Activated CD4-positive, alpha-beta T cell treated with anti-CD3 and anti-CD28 coated beads, Interleukin-2, amount 50 U/mL, for 48 hours (primary cell): ENCODE results near the gene GALNT9.

ENCODE experiments used
- DNase-seq, 2 experiments: peaks; one replicate each; pipeline ENCODE4 v3.0.0-alpha.2; 2020

The GALNT9 gene

DNA sequence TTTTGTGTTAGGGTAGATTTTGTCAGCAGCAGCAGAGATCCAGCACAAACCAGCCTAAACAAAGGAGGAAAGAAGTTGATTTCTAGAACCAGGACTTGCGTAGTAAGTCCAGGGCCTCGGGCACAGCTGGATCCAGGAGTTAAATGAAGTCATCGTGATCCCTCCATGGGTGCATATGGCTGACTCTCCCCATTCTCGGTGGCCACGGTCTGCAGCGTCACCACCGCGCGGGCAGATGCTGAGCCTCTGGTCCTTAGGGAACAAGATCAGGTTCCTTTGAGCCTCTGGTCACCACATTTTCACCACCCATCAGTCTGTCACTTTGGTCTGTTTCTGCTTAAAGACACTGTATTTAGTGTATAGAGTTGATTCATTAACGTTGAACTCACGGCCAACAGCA lies 14.8 kb upstream of the GALNT9 start:
- no peak for DNase-seq

DNA sequence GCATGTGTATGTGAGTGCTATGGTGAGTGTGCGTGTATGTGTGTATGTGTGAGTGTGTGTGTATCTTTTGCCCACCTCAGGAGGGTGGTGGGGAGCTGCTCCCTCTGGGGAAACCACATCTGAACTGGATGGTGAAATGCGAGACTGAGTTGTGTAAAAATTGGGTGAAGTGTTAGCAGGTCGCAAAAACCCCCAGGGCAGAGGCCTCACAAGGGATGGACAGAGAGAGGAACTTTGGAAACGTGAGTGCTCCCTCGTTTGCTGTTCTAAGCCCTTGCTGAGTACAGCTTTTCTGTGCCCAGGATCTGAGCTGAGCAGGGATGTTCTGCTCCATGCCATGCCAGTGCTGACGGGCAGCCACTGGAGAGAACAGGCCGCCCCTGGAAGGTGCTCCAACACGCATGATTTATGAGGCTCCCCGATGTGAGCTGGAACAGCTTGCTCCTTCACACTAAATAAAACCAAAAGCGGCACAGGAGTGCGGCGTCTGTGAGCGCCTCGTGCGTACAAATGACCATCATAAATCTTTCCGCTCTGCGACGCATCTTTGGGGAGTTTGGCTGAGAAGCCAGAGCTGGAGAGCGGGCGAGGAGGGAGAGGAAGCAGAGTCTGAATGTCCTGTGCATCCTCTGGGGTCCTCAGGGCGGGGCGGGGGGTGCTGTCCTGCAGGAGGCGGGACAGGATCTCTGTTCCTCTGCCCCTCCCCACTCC lies 14.1 kb upstream of the GALNT9 start:
- DNase-seq = no peak

DNA sequence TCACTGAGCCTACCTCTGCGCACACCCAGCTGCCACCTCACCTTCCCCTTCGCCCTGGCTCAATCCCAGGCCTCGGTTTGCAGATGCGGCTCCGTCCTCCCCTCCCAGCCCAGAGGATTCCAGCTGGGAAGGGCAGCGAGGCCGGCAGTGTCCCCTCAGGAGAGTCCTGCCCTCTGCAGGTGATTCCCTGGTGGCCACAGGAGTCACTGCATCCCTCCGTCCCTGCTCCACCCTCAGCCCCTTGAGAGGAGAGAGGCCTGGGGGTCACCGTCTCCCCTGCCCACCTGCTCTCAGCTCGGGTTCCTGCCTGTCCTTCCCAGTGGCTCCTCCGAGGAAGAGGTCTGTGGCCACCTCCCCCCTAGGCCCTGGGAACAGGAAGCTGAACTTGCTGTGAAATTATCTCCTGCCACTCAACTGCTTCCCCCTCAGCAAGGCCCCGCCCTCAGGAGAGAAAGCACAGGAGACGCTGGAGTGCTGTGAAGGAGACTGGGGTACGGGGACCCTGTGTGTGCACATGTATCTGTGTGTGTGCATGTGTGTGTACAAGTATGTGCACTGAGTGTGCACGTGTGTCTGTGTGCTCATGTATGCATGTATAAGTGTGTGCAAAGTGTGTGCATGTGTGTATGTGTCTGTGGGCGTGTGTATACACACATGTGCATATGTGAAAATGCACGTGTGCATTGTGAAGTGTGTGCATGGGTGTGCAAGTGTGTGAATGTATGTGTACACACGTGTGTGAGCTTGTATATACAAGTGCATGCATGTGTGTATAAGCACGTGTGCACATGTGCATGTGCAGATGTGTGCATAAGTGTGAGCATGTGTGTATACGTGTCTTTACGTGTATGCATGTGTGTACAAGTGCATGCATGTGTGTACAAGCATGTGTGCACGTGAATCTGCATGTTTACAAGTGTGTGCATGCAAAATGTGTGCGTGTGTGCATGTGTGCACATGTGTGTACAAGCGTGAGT lies 13.2 kb upstream of the GALNT9 start:
- no peak for DNase-seq

DNA sequence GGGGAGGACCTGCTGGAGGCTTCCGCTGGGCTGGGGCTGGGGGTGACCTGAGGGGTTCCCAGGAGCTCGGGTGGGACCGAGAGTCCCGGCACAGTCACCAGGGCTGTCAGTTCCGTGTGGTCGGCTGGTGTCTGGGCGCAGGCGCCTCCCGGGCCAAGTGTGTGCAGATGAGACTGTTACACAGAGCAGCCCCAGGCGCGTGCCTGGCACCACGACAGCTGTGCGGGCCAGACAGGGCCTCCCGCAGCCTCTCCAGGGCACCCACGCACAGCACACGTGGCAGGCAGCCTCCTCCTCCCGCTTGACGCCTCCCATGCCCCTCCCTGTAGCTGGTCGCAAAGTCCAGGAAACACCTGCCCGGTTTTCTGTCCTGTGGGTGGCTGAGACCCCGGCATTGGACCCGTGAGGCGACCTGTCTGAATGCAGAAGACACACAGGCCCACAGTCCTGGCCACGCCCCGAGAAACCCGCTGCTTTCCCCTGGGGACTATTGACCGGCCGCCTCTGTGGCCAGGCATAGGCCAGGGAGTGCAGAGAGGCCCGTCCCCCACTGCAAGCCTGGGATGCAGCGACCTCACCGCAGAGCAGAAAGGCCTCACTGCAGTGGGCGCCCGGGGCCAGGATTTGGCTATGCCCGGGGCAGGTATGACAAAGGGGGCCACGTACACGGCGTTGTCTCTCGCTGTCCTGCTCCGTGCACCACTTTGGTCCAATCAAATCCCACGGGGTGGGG lies 12.1 kb upstream of the GALNT9 start:
- no peak for DNase-seq

DNA sequence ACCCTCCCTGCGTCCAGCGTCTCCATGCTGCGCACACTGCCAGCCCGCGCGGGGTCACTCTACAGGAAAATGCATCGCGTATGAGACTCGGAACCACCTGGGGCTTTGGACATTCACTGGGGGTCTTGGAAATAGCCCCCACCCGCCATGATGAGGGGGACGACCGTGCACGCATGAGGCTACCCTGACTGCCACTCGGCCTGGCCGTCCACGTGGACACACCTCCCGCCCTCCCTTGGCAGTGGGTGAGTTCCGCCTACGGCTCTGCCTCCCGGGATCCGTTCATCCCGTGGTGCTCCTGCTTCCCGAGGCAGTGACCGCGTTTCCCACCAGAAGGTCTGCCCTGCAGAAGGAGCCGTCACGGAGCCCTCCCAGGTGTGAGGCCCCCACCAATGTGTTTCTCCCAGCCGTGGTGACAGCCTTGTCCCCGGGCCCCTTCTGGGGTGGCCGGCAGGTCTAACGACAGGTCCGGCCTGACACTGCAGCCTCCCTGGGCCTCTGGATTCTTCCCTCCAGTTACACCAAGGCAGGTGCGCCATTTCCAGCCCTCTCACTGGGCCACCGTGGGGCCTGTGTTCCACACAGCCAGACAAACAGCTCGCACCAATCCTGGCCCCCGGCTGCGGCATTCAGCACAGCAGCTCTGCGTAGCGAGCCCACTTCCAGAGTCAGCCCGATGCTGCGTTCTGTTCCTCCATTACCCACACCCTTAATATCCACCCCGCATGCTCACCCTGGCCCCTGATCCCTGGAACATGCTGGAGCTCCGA lies 11.1 kb upstream of the GALNT9 start:
- DNase-seq = no peak

DNA sequence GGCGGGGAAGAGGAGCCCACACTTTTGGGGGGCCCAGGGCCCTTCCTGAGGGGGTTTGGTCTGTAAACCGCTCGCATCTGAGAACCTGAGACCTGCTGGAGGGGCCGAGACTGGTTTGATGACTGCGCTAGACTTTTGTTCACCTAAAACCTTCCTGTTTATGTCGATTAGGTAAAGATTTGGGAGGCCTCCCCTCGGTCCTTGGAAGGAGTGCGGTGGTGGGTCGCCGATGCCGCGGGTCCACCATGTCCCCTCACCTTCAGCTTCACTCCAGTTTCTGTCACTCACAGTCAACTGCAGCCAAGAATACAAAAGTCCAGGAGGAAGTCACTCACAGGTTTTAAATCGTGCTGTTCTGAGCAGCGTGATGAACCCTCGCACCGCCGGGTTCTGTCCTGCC lies 10.5 kb upstream of the GALNT9 start:
- no peak for DNase-seq

DNA sequence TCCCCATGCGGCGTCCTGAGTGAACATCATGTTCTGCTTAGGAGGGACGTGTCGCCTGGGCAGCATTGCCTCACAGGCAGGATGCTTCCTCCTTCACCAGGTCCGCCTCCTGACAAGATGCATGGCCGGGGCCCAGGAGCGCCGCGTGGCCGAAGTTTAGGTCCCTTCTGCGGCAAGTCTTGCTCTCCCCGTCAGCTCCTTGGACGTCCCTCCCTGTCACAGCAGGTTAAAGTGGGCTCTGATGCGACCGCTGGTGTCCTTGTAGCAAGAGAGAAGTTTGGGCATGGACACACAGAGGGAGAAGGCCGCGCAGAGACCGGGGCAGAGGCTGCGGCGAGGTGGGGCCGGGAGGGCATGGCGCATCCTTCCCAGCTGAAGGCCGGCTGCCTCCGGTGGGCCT lies 9.4 kb upstream of the GALNT9 start:
- DNase-seq = no peak

DNA sequence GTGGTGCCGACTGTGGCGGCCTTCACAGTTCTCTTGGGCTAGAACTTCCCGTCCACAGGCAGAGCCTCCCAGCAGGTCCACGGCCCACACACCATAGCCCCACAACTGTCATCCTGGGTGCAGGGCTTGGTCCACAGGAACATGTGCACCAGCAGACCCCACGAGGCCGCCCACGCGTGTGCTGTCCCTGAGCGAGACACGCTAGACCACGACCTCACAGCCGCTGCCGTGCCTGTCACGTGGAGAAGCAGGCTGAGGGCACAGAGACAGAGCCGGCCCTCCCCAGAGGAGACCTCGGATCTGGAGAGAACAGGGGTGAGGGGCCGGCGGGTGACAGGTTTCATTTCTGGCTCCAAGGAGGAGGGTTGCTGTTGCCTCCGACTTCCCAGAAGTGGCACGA lies 8.9 kb upstream of the GALNT9 start:
- DNase-seq = no peak

DNA sequence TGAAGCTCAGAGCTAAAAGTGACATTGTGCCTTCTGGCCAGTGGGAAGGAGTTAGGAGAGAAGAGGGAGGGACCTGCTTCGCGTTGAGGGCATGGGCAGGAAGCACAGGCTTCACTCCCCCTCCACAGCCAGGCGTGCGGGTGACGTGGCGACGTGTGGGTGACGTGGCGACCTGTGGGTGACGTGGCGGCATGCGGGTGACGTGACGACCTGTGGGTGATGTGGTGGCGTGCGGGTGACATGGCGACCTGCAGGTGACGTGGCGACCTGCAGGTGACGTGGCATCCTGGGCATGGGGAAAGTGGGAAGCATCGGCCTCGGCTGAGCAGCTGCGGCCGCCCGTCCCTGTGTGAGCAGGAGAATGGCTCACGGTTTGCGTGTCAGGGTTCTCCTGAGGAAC lies 8.2 kb upstream of the GALNT9 start:
- no peak for DNase-seq

DNA sequence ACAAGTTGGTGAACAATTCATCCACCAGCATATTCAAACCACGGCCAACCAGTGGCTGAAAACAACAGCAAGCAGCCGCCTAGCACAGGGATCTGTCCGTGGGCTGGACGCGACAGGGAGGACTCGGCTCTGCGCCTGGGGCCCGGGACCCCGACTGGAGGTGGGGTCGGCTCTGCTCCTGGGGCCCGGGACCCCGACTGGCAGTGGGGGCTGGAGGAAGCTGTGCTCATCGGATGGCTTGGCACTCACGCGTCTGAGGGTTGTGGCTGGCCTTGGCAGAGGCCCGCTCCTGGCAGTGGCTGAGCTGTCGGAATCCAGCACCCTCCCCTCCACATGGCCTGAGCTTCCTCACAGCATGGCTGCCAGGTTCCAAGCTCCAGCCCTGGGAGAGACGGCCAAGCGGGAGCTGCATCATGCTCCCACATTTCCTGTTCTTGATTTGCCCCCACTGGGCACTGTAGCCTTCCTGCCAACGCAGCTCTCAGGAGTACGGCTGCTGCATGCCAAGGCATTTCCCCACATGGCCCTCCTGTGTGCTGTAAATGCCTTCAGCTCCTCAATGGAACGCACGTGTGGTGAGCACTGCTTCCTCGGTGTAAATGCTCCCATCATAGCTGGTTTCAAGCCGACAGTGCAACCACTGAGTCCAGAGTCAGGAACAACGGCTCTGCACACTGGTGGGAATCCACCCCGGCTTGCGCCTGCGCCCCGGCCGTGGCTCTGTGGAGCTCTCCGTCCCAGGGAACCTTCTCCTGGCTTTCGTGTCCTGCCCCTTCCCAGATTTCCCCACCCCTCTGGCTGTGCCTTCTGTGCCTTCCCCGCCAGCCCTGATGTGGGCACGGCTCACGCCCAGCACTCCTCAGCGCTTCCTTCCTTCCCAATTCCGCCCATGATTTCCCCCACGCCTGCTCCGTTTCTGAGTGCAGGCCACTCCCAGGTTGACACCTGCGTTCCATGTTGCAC lies 7.3 kb upstream of the GALNT9 start:
- DNase-seq = no peak

DNA sequence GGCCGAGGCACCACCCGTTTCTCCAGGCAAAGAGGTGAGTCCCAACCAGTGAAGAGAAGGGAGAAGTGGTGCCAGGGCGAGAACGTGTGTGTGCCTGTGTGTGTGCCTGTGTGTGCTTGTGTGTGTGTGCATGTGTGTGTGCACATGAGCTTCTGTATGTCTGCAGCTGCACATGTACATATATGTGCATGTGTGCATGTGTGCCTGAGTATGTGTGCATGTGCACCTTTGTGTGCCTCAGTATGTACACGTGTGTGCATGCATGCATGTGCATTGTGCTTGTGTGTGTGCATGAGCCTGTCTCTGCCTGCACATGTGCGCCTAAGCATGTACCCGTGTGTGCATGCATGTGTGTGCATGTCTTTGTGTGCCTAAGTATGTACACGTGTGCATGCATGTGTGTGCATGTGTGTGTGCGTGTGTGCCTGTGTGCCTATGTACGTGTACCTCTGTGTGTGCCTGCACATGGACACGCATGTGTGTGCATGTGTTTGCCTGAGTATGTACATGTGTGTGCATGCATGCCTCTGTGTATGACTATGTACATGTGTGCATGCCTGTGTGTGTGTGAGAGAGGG lies 5.9 kb upstream of the GALNT9 start:
- no peak for DNase-seq

DNA sequence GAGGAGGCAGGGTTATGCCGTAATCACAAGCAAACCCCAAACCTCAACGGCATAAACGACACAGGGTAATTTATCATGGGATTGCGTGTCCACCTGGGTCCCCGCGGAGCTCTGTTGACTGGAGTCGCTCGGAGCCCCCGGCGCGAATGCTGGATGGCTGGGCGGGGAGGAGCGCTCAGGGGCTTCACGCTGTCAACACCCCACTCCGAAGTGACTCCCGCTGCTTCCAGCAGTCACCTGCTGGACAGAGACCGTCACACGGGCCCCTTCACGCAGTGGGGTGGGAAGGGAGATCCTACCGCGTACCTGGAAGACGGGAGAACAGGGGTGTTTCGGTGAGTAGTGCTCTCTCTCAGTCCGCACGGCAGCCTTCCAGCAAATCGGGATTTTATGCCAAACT lies 4.4 kb upstream of the GALNT9 start:
- DNase-seq = no peak

DNA sequence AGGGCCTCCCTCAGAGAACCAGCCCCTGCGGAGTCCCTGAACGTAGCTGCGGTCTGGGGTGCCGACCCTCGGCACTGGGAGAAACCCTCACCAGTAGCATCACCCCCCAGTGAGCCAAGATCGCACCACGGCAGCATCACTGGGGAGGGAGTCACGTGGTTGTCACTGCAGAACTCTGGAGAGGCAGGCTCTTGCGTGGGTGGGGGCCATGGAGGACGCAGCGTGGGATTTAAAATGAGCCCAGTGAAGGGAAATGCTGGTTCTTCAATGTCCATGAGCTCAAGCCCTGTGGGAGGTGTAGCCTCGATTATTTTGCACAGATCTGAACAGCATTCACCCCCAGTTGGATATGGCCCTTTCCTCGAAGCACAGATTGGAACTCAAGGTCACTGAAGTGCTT lies 3.9 kb upstream of the GALNT9 start:
- no peak for DNase-seq

DNA sequence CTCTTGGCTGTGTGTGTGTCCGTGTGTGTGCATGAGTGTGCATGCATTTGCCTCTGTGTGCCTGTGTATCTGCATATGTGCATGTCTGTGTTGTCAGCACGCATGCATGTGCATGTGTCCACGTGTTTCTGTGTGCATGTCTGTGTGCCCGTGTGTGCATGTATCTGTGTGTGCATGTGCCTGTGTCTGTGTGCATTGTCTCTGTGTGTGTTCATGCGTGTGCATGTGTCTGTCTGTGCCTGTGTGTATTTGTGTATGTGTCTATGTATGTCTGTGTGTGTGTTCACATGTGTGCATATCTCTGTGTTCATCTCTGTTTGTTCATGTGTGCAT lies 1.1 kb upstream of the GALNT9 start:
- DNase-seq = no peak

DNA sequence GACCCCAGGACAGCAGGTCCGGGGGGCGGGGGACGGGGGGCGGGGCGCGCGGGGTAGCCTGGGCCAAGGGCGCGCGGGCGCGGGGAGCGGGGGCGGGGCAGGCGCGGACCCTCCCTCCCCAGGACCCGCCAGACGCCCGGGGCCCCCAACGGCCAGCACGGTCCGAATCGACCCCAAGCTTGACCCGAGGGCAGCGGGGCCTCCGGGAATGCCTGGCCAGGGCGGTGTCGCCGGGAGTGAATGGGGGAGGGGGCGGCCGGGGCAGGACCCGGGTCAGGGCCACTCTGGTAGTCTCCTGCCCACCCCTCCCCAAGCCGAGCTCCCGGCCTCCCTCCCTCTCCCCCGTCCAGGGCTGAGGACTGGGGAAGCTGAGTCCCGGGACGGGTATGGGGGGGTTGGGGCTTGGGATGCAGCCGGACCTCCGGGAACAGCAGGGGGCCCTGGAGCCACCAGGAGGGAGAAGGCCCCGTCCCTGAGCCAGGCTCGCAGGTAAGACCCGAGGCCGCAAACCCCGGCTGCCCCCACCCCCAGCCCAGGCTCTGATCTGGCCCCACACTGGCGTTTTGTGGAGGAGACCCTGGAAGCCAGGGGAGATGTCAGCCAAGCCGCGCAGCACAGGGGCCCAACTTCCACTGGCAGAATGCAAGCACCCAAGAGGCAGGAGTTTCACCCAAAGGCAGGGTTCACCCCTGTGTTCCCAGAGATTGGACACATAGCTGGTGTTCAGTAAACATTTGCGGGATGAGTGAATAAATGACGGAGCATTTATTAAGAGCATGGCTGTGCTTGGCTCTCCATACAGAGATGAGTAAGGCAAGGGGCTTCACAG lies 545 bp upstream of the GALNT9 start:
- no peak for DNase-seq

DNA sequence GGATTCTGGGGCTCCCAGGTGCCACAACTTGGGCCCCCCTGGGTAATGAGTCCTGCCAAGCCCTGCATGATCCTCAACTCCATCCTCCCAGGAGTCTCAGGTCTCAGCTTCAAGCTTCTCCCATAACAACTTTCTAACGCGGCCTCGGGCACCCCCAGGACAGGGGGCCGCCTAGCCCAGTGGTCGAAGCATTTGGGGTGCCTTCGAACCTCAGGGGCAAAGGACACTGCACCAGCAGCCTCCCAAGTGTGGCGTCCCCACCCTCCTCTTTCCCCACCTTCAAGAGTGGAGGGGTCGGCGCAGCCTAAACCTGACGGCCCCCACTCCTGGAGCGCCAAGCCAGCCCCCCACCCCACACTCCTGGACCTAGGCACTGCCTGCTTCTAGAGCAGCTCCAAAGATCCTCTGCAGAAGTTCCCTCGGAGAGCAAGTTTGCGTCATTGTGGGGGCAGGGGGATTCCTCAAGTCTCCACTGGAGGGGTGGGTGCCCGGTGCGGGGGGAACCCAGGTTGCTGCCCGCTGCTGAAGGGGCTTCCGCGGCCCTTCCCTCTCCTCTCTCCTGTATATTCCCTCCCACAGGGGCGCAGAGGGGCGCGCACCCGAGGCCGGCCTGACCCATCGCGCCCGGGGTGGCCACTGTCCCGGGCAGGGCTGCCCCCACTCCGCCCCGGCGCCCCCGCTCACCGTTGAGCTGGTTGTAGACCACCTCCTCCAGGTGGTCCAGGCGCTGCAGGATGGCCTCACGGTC lies 933 bp downstream of the GALNT9 start:
- DNase-seq = no peak

DNA sequence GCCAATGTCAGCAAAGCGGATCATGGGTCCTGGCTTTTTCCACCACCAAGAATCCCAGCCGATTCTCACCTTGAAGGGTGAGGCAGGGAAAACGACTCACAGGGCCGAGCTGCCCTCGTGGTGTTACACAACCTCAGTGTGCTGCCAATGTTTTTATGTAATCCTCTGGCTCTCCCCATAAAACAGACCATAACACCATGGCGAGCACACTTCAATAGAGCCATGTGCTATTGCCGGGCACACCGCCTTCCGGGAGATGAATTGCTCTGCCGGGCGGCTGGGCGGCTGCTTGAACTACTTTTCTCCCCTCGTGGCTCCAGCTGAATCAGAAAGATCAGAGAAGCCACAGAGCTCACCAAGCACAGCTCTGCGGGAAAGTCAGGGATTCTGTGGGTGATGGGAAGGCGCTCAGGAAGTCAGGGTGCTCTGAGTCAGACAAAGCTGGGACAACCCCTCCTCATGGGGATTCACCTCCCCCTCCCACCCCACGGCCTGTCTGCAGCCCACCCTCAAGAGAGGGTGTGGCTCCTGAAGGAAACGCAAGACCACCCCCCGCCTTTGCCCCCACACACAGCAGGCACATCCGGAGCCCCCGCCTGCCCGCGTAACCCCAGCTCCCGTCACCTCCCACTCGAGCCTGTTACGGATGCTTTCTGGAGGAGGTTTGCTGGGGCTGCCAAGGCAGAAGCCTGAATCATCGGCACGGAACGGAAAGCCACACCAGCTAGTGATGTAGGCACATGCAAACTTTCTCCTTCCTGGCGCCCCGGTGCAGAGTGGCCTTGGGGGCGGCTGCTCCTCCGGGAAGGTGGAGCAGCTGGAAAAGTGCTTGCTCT lies 1.8 kb downstream of the GALNT9 start:
- peak; percentile 75 to 81 for DNase-seq

DNA sequence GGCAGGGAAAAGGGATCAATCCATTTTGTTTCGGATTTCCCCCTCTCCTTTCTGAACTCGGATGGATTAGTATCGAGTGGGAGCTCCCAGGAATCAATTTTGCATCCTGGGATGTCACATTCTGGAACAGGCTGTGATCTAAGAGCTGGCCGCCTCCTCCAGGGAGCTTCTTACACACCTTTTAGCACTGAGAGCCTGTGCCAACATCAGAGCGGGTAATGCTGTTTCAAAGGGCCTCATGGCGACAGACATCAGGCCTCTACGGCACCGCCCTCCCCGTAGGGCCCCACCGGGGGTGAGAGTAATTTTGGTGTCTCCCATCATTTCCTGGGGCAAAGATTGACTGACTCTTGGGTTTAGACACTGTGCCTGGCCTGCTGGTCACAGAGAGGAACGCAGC lies 2.7 kb downstream of the GALNT9 start:
- DNase-seq = no peak

DNA sequence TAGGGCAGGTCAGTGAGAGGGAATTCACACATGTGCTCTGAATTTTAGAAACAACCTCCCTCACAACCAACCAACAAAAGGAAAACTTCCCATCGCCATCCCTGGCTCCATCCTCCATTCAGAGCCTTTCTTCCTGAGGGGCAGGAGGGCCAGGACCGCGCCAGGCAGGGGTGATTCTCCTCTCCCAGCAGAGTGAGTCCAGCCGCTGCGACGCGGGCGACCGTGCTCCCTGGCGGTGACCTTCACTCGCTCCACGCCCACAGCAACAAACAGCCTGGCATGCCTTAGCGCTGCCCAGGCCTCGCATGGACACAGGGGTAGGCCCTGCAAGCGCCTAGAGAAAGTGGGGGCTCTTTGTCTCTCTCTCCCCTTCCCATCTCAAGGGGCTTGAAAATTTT lies 3.7 kb downstream of the GALNT9 start:
- DNase-seq = no peak
